GM21717 (cell line): ENCODE results near the gene WDR64.
"Not testable (repeated sequence)": the region's sequence is repeated elsewhere in the genome, so short reads cannot be mapped to it uniquely, and the experiment has no call there.

Experiments
- ATAC-seq: cut with Tn5 transposase; IDR thresholded peaks from one replicate; pipeline ENCODE4 v1.9.1; 2021; ENCODE audit warnings: mild to moderate bottlenecking, moderate library complexity; ENCODE audit not compliant: unreplicated experiment

WDR64 gene

GRCh38 chr1:241654641-241655040 lies 2.6 kb downstream of the WDR64 start:
- no peak for ATAC-seq

GRCh38 chr1:241658081-241658793 lies 6.2 kb downstream of the WDR64 start:
- no peak for ATAC-seq

- not testable (repeated sequence) for ATAC-seq
Measured at GRCh38 chr1:241659016-241659415, 6.9 kb downstream of the WDR64 start.

- no peak for ATAC-seq
Measured at GRCh38 chr1:241660424-241660972, 8.4 kb downstream of the WDR64 start.

GRCh38 chr1:241666419-241666818 lies 14.3 kb downstream of the WDR64 start:
- ATAC-seq, result no peak

GRCh38 chr1:241672301-241672700 lies 20.2 kb downstream of the WDR64 start:
- ATAC-seq, result no peak

GRCh38 chr1:241674805-241675384 lies 22.8 kb downstream of the WDR64 start:
- no peak for ATAC-seq

GRCh38 chr1:241675983-241676382 lies 23.9 kb downstream of the WDR64 start:
- no peak for ATAC-seq

- peak; percentile 96 for ATAC-seq
Measured at GRCh38 chr1:241677201-241677600, 25.1 kb downstream of the WDR64 start.

GRCh38 chr1:241678536-241678935 lies 26.5 kb downstream of the WDR64 start:
- no peak for ATAC-seq

GRCh38 chr1:241679404-241679803 lies 27.3 kb downstream of the WDR64 start:
- ATAC-seq, result no peak

GRCh38 chr1:241679961-241680360 lies 27.9 kb downstream of the WDR64 start:
- no peak for ATAC-seq

- not testable (repeated sequence) for ATAC-seq
Measured at GRCh38 chr1:241681861-241682448, 29.9 kb downstream of the WDR64 start.

- no peak for ATAC-seq
Measured at GRCh38 chr1:241682921-241683320, 30.8 kb downstream of the WDR64 start.

- no peak for ATAC-seq
Measured at GRCh38 chr1:241684108-241684507, 32.0 kb downstream of the WDR64 start.

GRCh38 chr1:241688940-241689368 lies 36.9 kb downstream of the WDR64 start:
- ATAC-seq, result no peak

- no peak for ATAC-seq
Measured at GRCh38 chr1:241695246-241696171, 43.4 kb downstream of the WDR64 start.

GRCh38 chr1:241696172-241696814 lies 44.2 kb downstream of the WDR64 start:
- no peak for ATAC-seq

- ATAC-seq, result no peak
Measured at GRCh38 chr1:241696815-241697639, 44.9 kb downstream of the WDR64 start.

- ATAC-seq, result no peak
Measured at GRCh38 chr1:241697640-241698018, 45.5 kb downstream of the WDR64 start.
